NCI-H2029 treated with DMSO at 0.1 percent for 48 hours (cell line): Measurements from ENCODE around the gene CAMKV.
A peak's percentile ranks its signal among the peaks of the same experiment; 100 is the strongest.

ENCODE experiments used
- DNase-seq: peaks from one replicate; lab custom pipeline; 2025; lab: John Stamatoyannopoulos, UW

Gene CAMKV

DNA sequence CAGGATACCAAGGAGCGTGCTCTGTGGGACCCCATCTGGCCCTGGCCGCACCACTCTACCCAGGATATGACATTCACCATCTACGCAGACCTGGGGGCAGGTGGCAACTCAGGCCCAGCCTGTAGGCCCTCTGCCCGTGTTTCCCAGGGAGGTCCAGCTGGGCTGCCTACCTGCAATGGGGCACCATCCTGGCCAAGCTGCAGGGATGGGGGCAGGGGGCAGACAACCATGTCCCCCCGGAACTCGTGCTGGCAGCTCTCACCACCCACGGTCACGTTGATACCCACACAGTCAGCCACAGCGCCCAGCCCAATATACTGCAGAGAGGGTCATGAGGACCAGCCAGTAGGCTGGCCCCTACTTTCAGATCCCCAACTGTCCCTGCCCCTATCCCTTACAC is 26.1 kb upstream of the CAMKV start:
- no peak for DNase-seq

DNA sequence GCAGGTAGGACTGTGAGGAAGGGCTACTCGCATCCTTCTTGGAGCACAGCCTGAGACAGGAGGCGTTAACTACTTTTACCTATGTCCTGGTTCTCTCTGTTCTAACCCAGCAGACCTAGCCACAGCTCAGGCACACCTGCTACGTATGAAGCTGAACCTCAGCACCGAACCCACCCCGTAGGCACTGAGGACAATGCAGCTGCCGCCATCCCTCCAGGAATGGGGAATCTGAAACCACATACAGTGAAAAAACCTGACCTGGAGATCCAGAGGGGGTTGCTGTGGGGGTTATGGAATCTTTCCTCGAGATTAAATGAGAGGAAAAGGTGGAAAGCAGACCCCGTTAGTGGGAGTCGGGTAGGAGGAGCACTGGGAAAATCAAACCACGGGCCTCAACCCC is 19.6 kb upstream of the CAMKV start:
- no peak for DNase-seq

DNA sequence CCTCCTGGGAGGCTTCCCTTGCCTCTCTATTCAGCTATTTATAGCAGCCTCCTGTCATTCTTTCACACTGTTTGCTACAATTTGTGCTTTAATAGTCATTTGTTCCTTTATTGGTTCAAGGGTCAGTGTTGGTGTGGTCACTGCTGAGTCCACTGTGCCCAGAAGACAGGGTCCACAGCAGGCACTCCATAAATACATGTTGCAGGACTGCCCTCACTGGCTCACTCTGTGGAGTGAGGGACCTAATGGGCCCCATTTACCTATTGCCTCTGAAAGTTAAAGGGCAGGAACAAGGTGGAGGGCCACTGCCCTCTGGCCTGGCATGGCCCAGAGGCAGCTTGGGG is 17.2 kb upstream of the CAMKV start:
- DNase-seq: no peak

DNA sequence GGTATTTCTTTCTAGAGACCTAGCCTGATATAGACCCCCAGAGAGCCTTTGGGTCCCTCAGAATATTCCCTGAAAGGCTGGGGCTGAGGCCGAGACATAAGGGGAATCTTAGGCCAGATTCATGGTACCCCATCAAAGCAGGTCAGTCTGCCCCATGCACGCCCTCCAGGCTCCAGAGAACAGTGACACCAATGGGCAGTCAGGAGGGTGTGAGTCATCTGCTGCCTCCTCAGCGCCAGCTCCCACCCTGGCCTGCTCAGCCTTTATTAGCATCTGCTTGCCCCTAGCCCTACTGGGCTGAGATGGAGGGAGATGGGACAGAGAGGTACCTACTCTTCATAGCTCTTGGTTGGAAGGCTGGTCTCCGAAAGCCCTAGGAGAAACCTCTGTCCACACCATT is 14.3 kb upstream of the CAMKV start:
- DNase-seq: no peak

DNA sequence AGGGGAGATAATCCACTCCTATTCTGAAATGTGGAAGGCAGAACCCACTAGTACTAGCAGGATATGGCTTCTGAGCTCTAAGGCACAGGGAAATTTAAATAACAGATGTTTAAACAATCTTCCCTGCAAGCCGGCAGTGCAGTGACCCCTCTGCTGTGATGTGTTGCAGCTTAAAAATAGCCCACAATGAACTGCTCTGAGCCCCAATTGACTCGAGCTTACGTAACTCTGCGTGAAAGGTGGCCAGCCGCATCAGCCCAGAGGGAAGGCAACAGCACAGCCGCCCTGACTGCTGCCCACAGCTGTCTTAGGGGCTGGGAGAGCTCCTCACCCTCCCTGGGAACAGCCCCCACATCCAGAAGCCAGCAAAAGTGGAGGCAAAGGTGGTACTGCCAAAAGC is 12.5 kb upstream of the CAMKV start:
- no peak for DNase-seq

DNA sequence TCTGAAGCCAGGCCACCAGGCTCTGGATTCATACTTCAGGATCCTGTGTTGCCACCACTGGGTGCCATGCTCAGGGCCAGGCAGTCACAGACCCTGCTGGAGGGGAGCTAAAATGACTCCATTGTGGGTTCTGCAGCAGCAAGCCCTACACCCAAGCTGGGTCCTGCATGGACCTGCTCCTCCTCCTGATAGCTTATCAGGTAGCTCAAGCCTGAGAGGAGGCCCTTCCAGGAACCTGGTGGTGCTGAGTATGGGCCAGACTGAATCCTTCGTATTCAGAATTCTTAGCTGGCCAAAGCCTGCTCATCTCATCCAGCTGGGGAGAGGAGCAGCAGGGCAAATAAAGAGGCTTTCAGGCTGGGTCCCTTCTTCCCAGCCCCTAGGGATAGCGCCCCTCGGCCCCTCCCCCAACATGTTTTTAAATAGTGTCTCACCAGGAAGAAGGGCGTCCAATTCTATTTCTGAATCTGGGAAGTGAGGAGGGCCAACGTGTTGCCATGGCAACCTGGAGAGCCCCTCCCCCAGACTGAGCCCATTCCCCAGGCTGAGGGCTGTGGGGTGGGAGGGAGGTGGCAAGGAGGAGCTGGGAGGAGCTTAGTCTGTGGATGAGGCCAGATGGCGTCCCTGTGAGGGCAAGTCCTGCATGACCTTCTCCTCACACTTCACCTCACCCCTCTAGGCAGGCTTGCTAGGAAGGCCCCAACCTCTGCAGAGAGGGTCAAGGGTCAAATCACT is 11.0 kb upstream of the CAMKV start:
- DNase-seq: no peak

DNA sequence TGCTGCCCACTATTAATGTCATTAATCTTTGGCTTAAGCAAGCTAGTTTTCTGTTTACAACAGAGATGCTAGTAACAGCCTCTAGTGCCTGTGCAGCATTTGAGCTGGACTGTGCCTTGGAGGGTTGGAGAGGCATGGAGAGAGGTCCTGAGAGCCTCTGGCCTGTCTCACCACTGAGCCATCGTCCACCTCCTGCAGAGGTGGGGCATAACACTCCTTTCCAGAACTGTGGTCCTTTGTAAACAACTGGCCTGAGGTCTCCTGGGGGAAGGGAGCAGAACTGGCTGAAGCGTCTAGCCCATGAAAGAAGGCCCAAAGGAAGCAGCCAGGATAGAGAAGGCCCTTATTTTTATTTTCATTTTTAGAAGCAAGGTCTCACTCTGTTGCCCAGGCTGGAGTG is 10.0 kb upstream of the CAMKV start:
- DNase-seq: no peak

DNA sequence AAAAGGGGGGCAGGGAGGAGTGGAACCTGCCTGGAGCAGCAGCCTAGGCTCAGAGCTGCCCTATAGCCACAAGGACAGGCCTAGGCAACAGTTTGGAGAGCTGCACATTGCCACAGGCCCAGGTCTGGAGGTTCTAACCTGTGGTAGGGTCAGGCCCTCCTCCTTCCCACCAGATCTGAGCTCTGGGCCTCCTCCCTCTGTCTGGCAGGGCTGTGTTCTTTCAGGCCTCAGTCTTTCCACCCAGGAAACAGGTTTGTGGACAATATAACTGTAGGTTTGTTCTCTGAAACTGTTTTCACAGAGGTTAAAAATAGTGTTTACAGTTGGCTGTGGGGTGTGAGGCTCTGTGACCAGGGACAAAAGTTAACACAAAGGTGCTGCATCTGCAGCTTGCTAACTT is 9.0 kb upstream of the CAMKV start:
- DNase-seq: no peak

DNA sequence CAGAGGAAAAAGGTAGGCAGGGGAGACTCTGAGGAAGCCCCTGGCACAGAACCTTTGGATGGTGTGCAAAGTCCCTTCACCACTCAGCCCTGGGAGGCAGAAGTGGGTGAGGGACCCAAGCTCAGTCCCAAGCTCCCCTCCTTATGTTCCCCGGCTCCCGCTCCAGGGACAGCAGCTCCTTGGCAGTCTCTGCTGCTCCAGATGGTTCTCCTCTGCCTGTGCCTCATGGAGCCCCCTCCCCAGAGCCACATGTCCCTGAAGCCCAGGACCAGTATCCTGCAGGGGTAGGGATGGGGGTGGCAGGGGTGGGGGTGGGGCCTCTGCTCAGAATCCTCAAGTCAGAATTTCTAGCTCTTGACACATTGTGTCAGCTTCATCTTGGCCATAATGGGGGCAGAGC is 8.0 kb upstream of the CAMKV start:
- DNase-seq: no peak

DNA sequence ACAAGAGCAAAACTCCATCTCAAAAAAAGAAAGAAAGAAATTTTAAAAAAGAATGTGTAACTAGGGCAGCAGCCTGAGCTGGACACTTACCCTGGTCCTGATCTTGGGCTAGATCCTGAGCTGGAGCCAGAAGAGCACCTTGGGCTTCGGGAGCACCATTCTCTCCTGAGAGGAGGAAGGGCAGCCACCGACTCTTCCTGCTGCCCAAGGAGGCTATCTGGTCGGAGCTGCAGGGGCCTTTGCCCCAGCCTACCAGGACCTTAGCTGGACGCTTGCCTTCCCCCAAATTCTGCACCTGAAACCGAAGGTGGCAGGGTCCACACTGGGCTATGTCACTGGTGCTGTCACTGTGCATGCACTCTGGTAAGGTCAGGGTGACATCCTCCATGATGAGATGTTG is 6.9 kb upstream of the CAMKV start:
- DNase-seq: no peak

DNA sequence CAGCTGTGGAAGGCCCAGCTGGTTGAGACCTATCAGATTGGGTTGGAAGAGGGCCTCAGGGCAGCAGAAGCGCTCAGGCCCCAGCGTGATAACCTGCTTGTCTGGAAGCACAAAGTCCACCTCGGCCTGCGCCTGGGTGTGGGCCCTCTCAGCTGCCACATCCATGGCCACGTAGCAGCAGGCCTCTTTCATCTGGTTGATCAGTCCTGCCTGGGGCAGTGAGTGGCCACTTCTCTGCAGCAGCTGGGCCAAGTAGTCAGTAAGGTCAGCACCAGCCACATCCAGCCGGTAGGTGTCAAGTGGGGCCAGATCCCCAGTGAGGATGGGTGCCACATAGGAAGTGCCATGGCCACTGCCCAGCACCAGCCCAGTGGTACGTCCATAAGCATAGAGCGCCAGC is 3.9 kb upstream of the CAMKV start:
- DNase-seq: no peak

DNA sequence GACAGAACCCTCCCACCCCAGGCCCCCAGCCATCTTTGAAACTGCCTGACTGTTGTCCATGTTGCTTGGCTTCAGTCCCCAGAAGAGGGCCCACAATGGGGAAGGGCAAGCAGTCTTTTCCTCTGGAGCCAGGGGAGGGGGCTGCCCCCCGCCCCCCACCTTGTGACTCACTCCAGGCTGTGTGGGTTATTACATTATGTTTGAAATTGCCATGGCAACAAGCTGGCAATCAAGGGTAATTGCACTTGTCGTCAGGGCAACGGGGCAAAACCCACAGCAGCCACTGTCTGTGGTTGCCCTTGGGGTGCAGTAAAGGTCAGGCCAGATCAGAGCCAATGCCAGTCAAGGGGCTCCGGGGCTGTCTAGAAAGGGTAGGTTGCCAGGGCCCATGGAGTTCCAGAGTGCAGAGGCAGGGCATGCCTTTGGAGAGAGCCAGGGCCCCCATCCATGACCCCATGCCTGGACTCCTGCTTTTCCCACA is 3.1 kb upstream of the CAMKV start:
- DNase-seq: no peak

DNA sequence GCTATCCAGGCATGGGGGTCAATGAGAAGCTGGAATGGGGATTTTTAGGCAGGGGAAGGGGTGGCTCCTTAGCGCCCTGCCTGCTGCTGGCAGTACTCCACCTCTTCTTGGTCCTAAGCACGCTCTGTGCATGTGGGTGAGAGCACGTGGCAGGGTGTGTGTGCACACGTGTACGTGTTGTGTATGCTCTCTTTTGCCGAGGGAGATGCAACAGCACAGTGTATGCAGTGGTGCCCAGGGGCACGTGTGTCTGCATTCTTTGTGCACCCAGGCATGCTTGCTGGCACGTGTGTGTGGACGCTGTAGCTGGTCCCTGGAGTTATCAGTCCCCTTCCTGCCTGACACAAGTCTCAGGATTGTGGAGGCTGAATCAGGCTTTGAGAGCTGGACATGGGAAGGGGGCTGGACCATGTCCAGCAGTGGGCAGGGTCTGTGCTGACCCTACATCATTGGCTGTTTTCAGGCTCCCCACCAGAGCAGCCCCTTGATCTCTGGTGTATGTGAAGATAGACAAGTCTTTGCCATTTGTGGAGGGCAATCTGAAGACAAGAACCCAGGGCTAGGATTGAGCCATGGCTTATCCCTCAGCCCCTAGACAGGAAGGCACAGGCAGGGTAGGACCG is 1.9 kb upstream of the CAMKV start:
- DNase-seq: no peak

DNA sequence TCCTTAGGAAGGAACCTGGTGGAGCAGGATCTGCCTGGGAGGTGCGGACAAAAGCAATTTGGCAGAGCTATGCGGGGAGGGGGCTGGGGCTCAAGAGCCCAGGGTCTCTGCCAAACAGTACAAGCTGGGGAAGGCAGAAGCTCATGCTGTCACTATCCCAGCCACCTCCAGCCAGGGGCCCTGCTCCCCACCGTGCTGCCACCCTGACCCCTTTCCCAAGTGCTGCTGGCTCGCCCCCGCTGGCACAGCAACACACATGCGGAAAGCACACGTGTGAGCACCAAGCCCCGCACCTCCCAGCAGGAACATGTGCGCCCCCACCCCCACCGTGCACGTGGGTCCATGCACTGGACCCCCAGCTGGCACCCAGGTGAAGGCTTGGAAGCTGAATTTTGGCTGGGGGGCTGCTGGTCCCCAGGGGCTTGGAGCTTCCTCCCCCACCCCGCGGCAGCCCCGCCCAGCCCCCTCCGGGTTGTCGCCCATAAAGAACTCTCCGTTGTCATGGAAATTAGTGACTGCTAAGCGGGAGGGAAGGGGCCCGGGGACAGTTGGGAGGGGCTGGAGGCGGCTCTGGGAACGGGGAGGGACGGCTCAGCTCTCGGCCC is 742 bp downstream of the CAMKV start:
- no peak for DNase-seq

DNA sequence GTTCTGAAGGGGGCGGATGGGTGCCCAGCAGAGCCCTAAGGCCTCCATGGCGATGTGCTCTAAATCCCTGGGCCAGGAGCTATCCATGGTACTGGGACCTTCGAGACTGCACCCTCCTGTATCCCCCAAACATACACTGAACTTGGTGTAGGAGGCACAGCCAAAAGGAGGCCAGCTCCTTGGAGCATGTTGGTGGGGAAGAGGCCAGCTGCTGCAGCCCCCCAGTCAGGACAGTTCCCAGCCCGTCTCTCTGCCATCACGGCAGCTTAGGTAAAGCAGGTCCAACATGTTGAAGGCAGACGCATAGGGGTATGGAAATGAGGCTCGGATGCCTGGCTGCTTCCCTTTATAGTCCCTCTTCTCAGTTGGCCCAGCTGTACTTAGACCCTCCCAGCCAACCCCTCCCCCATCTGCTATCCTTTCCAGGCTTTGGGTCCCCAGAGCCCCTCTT is 1.8 kb downstream of the CAMKV start:
- no peak for DNase-seq

DNA sequence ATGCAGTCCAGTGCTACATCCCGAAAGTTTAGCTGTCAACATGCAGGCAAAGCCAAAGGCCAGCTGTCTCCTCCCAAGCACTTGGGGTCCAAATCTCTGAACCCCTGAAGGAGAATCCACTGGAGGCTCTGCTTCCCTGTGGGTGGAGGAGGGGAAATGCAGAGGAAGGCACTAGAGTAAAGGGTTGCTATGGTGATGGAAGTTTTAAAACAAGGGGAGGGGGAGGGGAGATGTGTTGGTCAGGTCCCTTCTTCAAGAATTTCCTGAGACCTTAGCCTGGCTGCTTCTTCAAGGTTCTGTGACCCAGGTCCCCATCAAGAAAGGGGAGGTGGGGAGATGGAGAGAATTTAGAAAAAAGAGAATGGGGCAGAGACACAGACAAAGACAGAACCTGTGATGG is 2.3 kb downstream of the CAMKV start:
- no peak for DNase-seq

DNA sequence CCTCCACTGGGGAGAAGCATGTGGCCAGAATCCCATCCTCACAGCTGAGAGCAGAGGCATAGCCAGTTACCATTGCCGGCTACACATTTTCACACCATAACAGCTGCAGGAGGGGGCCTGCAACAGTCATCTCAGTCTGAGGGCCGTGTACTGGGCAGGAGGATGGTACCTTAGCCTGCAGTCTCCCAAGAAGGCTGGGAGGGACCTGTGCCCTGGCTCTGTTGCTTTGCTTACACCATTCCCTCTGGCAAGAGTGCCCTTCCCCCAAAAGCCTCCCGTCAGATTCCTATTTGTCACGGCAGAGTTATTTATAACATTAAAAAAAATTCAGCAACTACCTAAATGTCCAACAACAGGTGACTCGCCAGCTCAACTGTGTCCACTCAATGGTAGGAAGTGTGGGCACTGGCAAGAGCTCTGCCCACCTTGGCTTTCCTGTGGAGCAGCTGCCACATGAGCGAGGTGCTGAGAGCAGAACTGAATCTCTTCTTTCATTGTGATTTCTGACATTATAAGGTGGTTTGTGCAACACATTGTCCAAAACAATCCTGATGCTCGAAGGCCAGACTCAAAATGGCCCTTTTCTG is 4.4 kb downstream of the CAMKV start:
- no peak for DNase-seq

DNA sequence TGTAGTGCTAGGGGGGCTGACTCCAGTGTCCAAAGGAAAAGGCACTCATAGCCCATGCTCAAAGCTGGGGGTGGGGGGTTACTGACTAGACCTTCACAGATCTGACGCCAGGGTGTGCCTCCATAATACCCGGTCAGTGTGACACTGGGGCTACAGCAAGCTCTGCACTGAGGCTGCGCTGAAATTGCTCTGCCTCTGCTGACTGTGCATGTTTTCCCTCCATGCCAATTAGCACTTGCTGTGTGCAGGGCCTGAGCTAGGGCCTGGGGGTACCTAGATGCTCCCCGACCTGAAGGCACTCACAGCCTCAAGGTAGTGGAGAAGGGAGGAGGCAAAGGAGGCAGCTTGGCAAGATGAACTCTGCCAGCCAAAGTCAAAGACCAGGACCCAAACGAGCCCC is 5.2 kb downstream of the CAMKV start:
- no peak for DNase-seq

DNA sequence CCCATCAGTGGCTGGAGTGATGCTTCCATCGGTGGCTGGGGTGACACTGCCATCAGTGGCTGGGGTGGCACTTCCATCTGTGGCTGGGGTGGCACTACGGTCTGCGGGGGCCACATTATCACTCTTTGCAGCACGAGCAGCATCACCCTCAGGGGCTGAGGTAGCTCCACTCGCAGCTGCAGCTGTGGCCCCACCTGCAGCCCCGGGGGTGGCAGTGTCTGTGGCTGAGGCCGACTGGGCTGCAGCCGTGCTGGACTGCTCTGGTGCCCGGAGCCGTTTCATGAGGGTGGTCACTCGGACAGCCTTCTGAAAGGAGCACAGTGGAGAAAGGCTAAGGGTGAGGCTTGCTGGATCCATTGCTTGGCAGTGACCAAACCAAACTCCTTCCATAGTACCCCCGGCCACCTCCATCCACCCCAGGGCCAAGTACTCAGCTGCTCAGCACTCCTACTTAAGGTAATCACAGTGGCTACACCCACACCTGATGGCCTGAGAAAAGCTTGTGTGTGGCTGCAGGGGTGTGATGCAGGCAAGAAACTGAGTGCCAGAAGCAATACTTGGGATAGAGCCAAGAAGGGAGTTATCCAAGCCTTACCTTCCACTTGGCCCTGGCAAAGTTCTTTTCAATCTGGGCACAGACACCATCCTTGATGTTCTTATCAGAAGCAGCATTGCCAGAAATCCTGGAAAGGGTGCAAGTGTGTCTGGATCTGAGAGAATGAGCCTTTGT is 10.0 kb downstream of the CAMKV start:
- no peak for DNase-seq

DNA sequence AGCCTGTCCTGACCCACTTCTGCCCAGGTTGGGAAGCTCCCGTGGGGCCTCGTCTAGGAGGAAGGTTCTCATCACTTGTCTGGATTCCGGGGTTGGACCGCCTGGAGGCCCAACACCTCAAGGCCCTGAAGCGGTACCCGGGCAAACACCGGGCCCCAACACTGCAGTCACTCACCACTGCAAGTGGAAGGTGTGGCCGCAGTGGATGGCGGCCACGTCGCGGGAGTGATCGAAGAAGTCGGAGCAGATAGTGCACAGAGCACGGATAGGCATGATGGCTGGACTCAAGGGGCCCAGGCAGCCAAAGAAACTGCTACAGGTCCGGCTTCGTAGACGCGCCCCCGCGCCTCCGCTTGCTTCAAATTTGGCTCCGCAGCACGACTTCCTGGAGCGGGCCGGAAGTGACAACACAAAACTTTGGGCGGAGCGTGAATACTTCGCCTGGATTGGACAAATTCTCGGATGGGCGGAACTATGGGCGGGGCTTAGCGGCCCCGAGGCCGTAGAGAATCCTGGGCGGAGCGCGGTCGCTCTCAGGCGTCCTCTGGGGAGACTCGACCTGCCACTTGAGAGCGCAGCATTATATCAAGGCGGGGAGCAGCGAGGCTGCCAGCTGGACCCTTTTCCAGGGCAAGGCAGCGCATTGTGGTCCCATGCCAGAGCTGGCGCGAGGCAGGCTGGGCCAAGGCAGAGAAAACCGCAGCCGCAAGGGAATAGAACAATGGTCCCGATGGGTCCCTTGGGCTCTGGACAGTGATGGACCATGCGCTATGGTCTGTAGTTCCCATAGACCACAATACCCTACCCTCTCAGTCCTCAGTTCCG is 13.3 kb downstream of the CAMKV start, which contains the start of gene TRAIP:
Gene TRAIP, minus strand, starts transcription at position 384 of the 825 bp plus-strand sequence. Its CDS starts 111 bp downstream, at position 273.
- DNase-seq: peak; percentile 60

DNA sequence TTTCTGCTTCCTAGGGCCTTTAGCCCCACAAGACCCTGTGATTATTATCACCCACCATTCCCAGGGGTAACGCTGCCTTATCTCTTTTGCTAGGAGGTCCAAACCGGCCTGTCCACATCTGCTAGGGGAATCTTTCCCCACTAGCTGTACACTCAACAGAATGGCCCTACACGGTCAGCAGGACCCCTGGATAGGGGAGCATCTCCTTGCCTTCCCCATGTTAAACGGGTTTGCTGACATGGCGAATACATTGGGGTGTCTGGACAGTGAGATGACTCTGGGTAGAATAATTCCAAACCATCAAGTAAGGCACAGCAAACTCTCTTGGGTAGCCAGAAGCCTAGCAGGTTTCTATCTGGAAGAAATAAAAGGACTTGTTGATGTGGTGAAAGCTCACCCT is 14.0 kb downstream of the CAMKV start:
- DNase-seq: no peak
